ENCODE data around the gene TSPEAR. TPM values are rescaled to one million over a fixed set of nuclear protein-coding genes. Genes with fewer than 3 reads are reported as not detected.
"Not testable (repeated sequence)": the region's sequence is repeated elsewhere in the genome, so short reads cannot be mapped to it uniquely, and the experiment has no call there.

The TSPEAR gene
- total RNA-seq, 1 donor from 2014 or later: 4.1 TPM

- no peak for DNase-seq
Measured at GRCh38 chr21:44515359-44516165, 195.8 kb downstream of the TSPEAR start.

- DNase-seq: no peak
Measured at GRCh38 chr21:44514746-44515358, 196.5 kb downstream of the TSPEAR start.

- DNase-seq: no peak
Measured at GRCh38 chr21:44514218-44514520, 197.2 kb downstream of the TSPEAR start.

GRCh38 chr21:44513389-44514217 is 197.8 kb downstream of the TSPEAR start:
- no peak for DNase-seq

DNA sequence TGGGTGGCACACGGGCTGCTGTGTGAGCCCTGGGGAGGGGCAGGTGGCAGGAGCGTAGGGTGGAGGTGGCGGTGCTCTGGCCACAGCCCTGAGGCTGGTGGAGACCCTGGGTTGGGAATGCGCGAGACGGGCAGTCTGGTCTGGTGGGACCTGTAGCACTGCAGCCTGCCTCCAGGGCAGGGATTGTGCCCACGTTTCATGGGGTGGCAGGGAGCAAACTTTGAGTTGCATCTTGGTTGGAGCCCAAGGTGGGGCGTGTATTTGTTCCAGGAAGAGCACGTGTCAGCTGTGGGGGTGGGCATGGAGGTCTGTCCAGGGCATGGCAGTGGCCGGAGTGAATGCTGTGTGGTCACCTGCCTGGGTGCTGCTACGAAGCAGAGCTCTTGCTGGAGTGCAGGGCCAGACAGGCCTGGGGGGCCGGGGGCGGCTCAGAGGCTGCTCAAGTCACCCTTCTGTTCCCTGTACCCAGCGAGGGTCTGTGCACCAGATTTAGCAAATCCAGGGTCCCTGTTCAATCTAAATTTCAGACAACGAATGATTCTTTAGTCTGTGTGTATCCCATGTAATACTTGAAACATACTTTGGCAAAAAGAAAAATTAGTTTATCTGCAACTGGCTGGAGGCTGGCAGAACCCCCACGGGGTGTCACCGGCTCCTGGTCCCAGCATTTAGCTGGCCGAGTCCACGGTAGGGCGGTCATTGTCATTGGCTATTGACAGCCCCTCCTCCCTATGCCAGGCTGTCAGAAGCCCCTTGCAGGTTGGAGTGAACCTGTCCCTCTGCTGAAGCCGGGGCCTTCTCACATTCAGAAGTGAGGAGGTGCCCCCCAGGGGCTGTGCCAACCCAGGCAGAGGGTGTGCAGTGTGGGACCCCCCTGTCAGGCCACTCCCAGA is 198.6 kb downstream of the TSPEAR start:
- DNase-seq: no peak

DNA sequence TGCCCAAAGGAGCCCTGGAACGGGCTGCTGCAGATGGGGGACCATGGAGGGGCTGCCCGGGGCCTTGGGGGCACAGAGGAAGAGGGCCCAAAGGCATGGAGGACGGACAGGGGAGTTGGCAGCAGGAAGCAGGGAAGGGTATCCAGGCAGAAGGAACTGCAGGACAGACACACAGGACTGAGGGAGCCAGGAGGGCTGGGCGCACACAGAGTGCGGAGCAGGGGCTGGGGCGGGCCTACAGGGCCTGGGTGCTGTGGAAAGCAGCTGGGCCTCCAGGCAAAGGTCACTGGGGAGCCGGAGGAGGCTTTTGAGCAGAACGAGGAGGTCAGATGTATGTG is 199.5 kb downstream of the TSPEAR start:
- DNase-seq: no peak

GRCh38 chr21:44511219-44511937 is 200.0 kb downstream of the TSPEAR start:
- DNase-seq: no peak

- no peak for DNase-seq
Measured at GRCh38 chr21:44510508-44511218, 200.7 kb downstream of the TSPEAR start.

DNA sequence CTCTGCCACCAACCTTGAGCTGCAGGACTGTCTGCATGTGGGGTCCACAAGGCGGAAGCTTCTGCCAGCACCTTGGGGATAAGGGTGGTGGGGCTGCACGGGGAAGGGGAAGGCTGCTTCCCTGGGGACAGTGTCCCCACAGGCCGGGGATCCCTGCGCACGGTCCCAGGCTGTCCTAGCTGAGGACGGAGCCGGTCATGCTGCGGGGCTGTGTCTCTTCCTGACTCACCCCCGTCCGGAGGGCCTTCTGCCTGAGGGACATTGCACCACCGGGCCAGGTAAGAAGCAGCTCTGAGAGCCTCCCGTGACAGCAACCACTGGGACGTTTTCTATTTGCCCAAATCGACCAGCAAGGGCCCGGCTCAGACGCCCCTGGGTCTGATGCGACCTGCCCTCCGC is 201.3 kb downstream of the TSPEAR start:
- DNase-seq: no peak

GRCh38 chr21:44509539-44509938 is 201.8 kb downstream of the TSPEAR start:
- no peak for DNase-seq

DNA sequence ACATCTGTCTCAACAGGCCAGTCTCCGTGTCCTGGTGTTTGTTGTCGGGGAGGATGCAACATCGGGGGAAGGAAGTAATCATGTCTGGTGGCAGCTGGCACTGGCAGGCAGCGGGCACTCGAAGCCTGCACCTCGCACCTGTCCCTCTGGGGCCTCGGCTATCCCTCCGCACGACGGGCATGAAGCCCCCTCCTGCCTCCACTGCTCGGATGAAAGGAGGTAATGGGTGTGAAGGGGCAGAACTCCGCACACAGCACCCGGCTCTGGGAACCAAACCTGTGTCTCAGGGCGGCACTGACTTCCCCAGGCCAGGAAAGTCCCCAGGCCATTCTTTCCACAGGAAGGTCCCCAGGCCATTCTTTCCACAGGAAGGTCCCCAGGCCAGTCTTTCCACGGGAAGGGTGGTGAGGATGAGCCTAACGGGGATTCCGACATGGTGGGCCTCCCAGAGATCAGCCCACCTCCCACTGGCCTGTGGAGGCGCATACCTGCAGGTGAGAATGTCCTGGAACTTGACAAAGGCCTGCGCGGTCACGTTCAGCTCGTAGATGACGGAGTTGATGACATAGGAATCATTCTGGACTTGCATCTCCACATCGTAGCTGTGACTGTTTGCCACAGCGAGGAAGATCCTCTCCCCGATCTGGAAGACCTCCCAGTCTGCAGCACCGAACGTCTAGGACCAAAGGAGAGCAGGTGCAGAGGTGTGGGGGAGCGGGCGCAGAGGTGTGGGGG is 202.5 kb downstream of the TSPEAR start:
- no peak for DNase-seq

DNA sequence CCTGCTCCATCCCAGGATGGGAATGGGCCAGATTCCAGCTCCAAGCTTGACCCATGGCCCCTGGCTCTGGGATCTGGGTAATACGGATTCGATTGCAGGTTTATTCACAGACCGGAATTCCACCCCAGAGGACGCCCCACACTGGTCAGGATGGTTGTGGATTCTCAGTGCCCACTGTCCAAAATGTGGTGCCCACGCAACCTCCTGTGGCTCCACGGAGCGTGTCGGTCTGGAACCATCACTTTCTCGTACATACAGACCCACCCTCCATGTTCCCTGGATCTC is 203.0 kb downstream of the TSPEAR start:
- no peak for DNase-seq

DNA sequence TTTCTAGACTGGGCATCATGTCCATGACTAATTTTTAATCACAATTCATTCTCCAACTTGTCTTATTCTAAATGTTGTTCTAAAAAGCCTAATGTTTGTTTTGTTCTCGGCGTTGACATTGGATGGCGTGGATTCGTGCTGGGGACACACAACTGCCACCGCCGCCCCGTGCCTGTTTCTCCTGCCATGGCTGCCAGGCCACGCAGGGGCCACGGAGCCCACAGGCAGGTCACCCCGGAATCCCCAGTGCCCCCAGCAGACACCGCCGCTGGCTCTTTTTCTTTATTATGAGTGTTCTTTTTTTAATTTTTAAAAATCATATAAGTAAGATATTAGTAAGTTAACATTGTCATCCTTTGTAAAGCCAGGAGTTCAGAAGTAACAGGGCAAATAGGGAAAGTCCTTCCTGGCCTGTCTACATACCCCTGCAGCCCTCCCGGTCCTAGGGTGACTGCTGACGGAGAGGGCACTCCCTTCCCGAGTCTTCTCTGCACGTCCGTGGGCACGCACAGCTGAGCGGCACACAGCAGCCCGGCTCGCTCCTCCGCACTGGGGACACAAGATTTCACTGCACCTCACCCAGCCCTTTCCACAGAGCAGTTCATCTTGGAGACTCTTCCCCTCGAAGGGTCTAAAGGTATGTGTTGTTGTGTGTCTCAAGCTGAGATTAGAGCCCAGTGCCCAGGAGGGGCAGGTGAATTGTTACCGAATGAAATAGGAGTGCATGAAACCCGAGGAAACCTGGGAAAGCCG is 203.5 kb downstream of the TSPEAR start:
- no peak for DNase-seq

DNA sequence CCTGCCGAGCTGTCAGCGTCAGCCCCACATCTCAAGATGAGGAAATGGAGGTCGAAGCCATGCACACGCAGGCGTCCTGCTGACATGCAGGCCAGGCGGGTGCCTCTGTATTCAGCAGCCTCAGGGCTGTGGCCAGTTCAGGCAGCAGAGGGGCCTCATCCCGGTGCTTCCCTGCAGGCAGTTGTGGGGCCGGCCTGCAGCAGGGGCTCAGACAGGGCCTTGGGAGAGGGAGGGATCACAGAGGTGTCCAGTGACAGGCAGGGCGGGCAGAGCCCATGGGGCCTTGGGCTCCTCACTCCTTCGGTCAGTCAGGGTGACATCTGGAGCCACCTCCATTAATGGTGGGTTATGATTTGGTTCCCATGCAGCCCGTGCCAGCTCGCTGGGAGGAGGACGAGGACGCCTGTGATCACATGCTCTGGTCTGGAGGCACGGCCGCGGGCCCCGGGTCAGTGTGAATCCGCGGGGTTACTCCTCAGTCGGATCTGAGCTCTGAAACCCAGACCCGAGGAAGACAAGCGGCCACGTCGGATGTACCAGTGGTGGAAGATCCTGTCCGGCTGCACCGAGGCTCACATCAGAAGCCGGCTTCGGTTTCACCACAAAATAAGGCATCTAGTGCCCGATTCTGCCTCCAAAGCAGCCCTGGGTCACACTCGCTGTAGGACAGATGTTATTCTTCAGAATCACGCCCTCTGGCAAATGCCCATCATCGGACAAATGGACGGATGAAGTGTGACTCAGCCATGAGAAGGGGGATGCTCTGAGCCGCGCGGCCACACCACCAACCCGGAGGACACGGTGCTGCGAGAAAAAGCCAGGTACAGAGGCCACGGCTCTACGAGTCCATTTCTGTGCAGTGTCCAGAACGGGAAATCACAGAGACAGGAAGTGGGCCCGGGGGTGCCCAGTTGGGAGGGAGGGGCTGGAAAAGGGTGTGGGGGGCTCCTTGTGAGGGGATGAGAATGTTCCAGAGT is 204.8 kb downstream of the TSPEAR start:
- DNase-seq: no peak

GRCh38 chr21:44505673-44506278 is 205.6 kb downstream of the TSPEAR start:
- no peak for DNase-seq

GRCh38 chr21:44503901-44504399 is 207.4 kb downstream of the TSPEAR start:
- no peak for DNase-seq

DNA sequence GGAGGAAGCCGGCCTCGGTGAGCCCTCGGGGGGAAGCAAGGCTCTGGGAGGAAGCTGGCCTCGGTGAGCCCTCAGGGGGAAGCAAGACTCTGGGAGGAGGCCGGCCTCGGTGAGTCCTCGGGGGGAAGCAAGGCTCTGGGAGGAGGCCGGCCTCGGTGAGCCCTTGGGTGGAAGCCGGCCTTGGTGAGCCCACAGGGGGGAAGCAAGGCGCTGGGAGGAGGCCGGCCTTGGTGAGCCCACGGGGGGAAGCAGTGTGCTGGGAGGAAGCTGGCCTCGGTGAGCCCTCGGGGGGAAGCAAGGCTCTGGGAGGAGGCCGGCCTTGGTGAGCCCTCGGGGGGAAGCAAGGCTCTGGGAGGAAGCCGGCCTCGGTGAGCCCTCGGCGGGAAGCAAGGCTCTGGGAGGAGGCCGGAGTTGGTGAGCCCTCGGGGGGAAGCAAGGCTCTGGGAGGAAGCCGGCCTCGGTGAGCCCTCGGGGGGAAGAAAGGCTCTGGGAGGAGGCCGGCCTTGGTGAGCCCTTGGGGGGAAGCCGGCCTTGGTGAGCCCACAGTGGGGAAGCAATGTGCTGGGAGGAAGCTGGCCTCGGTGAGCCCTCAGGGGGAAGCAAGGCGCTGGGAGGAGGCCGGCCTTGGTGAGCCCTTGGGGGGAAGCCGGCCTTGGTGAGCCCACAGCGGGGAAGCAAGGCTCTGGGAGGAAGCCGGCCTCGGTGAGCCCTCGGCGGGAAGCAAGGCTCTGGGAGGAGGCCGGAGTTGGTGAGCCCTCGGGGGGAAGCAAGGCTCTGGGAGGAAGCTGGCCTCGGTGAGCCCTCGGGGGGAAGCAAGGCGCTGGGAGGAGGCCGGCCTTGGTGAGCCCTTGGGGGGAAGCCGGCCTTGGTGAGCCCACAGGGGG is 208.1 kb downstream of the TSPEAR start:
- not testable (repeated sequence) for DNase-seq
